ENCODE measurements around the gene CAPN13.

CAPN13 gene

DNA sequence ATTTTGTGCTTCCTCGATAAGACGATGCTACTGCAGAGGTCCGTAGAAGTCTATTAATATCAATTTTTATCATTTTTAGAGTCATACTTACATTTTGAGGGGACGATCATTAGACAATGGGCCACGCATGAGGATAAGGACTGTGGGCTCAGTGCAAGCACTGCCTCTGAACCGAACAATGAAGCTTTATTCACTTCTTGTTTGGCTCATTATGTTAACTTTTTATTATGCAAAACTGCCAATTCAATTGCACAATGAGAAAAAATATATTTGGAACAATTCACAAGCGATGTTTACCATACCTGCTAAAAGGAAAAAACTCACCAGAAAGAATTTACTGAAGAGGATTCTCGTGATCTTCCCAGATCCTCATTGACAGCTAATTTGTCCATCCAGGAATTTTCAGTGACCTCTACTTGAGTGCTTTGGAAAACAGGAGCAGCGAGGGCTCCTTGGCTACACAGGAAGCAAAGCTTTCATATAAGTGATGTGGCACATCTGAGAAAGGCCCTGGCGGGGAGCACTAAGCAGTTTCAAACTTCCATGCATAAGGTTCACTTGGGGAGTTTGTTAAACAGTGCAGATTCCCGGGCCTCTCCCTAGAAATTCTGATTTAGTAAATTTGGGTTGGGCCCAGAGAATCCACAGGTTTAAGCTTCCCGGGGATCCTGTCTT, 13.3 kb upstream of the CAPN13 start:
- TF ChIP-seq, protein P1, sequence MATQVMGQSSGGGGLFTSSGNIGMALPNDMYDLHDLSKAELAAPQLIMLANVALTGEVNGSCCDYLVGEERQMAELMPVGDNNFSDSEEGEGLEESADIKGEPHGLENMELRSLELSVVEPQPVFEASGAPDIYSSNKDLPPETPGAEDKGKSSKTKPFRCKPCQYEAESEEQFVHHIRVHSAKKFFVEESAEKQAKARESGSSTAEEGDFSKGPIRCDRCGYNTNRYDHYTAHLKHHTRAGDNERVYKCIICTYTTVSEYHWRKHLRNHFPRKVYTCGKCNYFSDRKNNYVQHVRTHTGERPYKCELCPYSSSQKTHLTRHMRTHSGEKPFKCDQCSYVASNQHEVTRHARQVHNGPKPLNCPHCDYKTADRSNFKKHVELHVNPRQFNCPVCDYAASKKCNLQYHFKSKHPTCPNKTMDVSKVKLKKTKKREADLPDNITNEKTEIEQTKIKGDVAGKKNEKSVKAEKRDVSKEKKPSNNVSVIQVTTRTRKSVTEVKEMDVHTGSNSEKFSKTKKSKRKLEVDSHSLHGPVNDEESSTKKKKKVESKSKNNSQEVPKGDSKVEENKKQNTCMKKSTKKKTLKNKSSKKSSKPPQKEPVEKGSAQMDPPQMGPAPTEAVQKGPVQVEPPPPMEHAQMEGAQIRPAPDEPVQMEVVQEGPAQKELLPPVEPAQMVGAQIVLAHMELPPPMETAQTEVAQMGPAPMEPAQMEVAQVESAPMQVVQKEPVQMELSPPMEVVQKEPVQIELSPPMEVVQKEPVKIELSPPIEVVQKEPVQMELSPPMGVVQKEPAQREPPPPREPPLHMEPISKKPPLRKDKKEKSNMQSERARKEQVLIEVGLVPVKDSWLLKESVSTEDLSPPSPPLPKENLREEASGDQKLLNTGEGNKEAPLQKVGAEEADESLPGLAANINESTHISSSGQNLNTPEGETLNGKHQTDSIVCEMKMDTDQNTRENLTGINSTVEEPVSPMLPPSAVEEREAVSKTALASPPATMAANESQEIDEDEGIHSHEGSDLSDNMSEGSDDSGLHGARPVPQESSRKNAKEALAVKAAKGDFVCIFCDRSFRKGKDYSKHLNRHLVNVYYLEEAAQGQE (IDR thresholded peaks at IDR 0.05; ENCODE audit: insufficient read depth in 1 of 2, low read depth in 2 of 2, low read length in 2 of 2), result no peak
- TF ChIP-seq POLR2AphosphoS5 (IDR thresholded peaks at IDR 0.05; ENCODE audit: low read depth, low read length), result no peak
- TF ChIP-seq SIN3A (IDR thresholded peaks at IDR 0.05; ENCODE audit: borderline replicate concordance, insufficient read depth, low read length), result no peak
- no peak for TF ChIP-seq TAF1 (IDR thresholded peaks at IDR 0.05; ENCODE audit: borderline replicate concordance, insufficient read depth, low read length)
- TF ChIP-seq FOXP2 (optimal IDR thresholded peaks at IDR 0.05; ENCODE audit: borderline replicate concordance, extremely low read depth, extremely low read length, insufficient read depth), result no peak

DNA sequence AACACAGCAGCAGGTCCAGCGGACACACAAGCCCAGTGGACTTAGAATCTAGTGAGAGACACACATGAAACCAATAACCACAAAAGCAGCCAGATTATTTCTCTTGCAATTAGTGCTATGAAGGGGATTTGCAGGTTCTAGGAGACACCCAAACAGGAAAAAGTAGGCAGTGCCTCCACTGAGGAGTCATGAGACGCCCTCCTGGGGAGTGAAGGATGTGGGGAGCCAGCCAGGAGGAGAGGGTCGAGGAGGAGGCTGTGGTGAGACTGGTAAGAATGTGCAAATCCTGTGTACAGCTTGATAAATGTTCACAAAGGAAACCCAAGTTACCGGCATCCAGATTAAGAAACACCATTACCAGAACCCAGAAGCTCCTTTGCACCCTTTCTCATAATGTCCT, 2.7 kb upstream of the CAPN13 start:
- TF ChIP-seq FOXP2 (optimal IDR thresholded peaks at IDR 0.05; ENCODE audit: borderline replicate concordance, extremely low read depth, extremely low read length, insufficient read depth) (no peak), SIN3A (IDR thresholded peaks at IDR 0.05; ENCODE audit: borderline replicate concordance, insufficient read depth, low read length) (no peak), TAF1 (IDR thresholded peaks at IDR 0.05; ENCODE audit: borderline replicate concordance, insufficient read depth, low read length) (no peak), POLR2AphosphoS5 (IDR thresholded peaks at IDR 0.05; ENCODE audit: low read depth, low read length) (no peak)
- TF ChIP-seq, protein P1 (IDR thresholded peaks at IDR 0.05; ENCODE audit: insufficient read depth in 1 of 2, low read depth in 2 of 2, low read length in 2 of 2), result no peak

DNA sequence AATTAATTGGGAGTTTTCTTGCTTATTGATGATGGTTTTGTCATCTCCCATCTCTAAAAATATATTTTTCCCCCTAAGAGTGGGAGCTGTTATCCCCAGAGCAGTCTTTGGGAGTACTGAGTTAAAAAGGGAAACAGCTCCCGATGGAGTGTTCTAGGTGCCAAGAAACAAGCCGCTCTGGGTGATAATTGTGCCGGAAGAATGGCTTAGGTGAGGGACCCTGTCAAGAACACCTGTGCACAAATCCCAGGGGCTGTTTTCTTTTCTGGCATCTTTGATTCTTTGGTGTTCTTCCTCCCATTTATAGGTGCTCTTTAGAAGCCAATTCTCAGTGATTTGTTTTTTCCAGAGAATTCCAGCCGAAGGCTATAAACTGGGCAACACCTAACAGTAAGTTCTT, 1.4 kb upstream of the CAPN13 start:
- TF ChIP-seq SIN3A (IDR thresholded peaks at IDR 0.05; ENCODE audit: borderline replicate concordance, insufficient read depth, low read length) (no peak), FOXP2 (optimal IDR thresholded peaks at IDR 0.05; ENCODE audit: borderline replicate concordance, extremely low read depth, extremely low read length, insufficient read depth) (no peak), TAF1 (IDR thresholded peaks at IDR 0.05; ENCODE audit: borderline replicate concordance, insufficient read depth, low read length) (no peak), POLR2AphosphoS5 (IDR thresholded peaks at IDR 0.05; ENCODE audit: low read depth, low read length) (no peak)
- TF ChIP-seq, protein P1 (IDR thresholded peaks at IDR 0.05; ENCODE audit: insufficient read depth in 1 of 2, low read depth in 2 of 2, low read length in 2 of 2), result no peak

DNA sequence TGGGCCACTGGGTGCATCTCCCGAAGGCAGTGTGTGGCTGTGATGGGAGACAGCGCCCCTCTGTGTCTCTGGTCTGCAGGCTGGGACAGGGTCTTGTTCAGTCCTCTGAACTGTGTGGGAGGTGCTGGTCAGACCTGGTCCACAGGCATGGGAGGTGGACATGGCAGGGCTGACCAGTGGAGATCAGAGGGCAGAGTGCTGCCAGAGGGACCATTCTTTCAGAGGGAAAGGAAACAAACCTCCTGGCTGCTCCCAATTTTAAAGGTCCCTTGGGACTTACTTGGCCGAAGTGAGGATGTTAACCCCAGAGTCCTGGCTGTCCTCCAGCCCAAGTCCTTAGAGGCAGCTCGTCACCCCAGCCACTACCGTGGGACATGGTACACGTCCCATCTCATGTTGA, 4.0 kb downstream of the CAPN13 start:
- no peak for TF ChIP-seq TAF1 (IDR thresholded peaks at IDR 0.05; ENCODE audit: borderline replicate concordance, insufficient read depth, low read length)

DNA sequence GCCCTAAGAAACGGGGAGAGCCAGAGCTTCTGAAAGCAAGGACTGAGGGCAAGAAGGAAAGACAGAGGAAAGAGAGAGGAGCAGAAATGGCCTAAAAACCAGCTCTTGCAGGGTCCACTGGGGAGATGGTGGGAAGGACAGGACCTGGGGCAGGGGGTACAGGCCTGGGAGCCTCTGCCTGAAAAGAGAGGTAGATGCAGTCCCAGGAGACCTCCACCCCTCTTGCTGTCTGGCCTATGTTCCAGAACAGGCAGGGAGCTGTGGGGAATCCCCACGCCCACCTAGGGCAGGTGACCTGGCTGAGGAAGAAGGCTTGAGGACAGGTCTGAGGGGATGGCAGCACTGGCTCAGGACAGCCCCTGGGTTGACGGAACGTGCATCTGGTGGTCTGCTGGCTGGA, 4.6 kb downstream of the CAPN13 start:
- TF ChIP-seq FOXP2 (optimal IDR thresholded peaks at IDR 0.05; ENCODE audit: borderline replicate concordance, extremely low read depth, extremely low read length, insufficient read depth), result no peak
- no peak for TF ChIP-seq POLR2AphosphoS5 (IDR thresholded peaks at IDR 0.05; ENCODE audit: low read depth, low read length)
- no peak for TF ChIP-seq SIN3A (IDR thresholded peaks at IDR 0.05; ENCODE audit: borderline replicate concordance, insufficient read depth, low read length)
- TF ChIP-seq TAF1 (IDR thresholded peaks at IDR 0.05; ENCODE audit: borderline replicate concordance, insufficient read depth, low read length), result no peak
- TF ChIP-seq, protein P1 (IDR thresholded peaks at IDR 0.05; ENCODE audit: insufficient read depth in 1 of 2, low read depth in 2 of 2, low read length in 2 of 2), result no peak

Data from PFSK-1 (cell line).